ENCODE results near the gene PCP4L1.
"Not testable (repeated sequence)": the region's sequence is repeated elsewhere in the genome, so short reads cannot be mapped to it uniquely, and the experiment has no call there.

Gene PCP4L1

DNA sequence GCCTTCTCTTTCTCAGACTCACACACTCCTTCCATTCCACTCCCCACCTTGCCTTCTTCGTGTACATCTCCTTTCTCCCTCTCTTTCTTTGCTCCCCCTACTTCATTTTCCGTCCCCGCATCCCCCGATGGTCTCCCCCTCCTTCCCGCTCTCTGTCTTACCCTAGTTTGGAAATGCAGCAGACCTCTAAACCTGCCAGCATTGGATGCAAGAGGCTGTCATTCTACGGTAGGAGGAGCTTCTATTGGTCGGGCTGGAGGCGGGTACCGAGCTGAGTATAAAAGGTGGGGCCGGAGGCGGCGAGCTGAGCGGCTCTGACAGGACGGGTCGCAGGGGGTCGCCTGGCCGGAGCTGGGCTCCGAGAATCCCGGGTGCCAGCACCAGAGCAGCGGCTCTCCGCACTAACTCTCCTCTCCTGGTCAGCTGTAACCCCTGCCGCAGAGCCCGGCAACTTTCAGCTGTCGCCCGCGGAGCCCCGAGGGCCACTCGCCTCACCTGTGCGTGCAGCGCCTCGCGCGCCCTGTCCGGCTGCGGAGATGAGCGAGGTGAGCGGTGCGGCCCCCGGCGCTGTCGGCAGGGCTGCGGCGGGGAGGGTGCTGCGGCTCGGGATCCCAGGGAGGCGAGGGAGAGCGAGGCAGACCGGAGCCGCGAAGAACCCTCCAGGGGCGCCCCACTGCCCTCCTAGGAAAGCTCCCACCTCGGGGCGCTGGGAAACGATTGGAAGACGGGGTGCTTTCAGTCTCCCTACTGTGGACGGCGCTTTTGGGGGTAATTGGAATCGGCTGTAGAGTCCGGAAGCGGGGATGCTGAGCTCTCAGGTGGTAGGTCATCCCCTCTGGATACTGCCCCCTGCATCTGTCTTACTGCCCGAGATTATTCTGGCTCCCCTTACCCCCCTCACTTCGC is at the start of gene PCP4L1:
TSS of gene PCP4L1 (plus strand) at position 307 of the 906 bp plus-strand sequence. CDS start at position 537, 230 bp downstream.
- peak; percentile 12 for DNase-seq (ENCODE audit: low read depth)

GRCh38 chr1:161209790-161210409 is 48.6 kb upstream of the PCP4L1 start:
- peak; percentile 57 for DNase-seq (ENCODE audit: low read depth)

DNA sequence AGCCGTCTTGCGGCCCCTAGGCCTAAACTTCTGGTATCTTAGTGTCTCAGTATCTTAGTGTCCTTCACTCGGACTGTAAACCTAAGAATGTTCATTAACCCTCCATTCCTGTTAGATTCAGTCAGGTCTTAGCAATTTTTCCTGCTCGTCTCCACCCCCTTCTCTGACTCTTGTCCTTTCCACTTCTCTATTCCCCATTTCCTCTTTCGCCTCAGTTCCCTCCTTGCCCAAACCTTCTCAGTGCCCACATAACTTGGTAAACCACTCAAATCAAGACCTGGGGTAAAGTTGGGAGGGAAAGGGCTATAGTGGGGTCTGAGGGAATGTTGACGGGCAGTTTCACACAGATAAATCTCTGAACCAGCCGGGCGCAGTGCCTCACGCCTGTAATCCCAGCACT is 44.2 kb upstream of the PCP4L1 start:
- DNase-seq (ENCODE audit: low read depth): no peak

GRCh38 chr1:161215076-161215475 is 43.5 kb upstream of the PCP4L1 start, which contains the start of gene FCER1G:
TSS of gene FCER1G (plus strand) at chr1:161215295. CDS start at chr1:161215322, 27 bp downstream.
- DNase-seq (ENCODE audit: low read depth): no peak

- no peak for DNase-seq (ENCODE audit: low read depth)
These were observed 41.4 kb upstream of the PCP4L1 start for GRCh38 chr1:161216945-161217712.

DNA sequence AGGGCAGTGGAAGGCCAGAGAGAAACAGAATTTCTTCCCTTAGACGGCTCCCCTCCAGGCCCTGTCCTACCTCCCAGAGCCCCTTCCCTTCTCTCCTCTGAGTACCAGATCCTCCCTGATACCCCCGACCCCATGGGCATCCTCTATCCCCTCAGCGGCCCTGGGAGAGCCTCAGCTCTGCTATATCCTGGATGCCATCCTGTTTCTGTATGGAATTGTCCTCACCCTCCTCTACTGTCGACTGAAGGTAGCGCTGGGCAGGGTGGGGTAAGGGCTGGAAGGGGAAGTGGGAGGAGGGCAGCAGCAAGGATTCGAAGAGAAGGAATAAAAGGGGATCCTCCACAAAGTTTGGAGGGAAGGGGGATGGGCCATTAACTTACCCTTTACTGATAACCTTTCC is 40.7 kb upstream of the PCP4L1 start:
- no peak for DNase-seq (ENCODE audit: low read depth)

DNA sequence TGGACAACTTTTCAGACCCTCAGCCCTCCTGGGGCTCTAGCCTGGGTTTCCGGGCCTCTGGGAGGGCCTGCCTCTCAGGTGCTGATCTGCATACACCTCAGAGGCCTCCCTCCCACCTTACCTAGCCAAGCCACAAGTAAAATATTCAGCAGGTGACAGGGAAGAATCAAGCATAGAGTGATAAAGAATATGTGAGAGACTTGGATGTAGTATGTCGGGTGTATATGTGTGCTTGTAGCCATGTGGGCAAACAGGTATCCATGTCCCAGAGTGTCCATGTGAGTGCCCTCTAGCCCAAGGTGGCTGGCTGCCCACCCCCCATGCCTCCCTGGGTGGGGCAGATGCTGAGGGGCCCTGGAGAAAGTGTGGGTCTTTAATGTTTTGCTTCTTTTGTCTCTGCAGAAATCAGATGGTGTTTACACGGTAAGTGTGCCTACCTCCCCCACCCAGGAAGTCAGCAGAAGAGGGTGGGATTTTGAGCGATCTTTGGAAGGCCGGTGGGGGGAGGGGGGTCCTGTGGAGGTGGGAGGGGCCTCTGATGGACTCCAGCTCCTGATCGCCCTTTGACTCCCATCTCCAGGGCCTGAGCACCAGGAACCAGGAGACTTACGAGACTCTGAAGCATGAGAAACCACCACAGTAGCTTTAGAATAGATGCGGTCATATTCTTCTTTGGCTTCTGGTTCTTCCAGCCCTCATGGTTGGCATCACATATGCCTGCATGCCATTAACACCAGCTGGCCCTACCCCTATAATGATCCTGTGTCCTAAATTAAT is 40.1 kb upstream of the PCP4L1 start:
- no peak for DNase-seq (ENCODE audit: low read depth)

DNA sequence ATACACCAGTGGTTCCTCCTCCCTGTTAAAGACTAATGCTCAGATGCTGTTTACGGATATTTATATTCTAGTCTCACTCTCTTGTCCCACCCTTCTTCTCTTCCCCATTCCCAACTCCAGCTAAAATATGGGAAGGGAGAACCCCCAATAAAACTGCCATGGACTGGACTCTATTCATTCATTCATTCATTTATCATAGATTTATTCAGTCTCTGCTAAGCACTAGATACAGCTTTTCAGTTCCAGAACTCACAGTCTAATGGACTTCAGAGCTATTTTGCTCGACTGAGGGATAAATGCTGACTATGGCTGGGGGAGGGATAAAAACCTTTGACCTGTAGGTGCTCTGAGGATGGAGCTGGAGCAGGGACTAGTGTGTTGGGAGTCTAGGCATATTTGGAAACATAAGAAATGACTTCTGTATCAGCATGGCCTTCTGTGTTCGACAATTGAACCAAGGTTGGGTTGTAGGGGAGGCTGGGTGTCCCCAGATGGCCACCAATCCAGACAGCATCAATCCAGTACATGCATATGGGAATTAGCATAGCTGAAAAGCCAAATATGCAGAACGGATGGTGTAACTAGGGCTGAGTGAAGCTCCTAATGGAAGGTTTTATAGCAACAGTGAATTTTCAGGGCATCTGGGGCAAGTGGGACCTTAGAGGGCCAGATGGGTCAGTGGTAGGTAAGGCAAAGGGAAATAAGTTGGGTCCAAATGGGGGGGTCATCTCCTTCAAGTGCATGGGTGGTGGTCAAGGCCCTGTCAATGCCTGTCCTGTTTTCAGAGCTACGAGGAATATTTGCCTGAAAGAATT is 39.3 kb upstream of the PCP4L1 start:
- DNase-seq (ENCODE audit: low read depth): no peak

- DNase-seq (ENCODE audit: low read depth): no peak
These were observed 38.5 kb upstream of the PCP4L1 start for GRCh38 chr1:161220002-161220401.

GRCh38 chr1:161222175-161223019 is 36.1 kb upstream of the PCP4L1 start:
- DNase-seq (ENCODE audit: low read depth): no peak

GRCh38 chr1:161223805-161224694 is 34.5 kb upstream of the PCP4L1 start:
- DNase-seq (ENCODE audit: low read depth): no peak

GRCh38 chr1:161224695-161225087 is 33.9 kb upstream of the PCP4L1 start:
- DNase-seq (ENCODE audit: low read depth): not testable (repeated sequence)

- no peak for DNase-seq (ENCODE audit: low read depth)
These were observed 33.4 kb upstream of the PCP4L1 start for GRCh38 chr1:161225178-161225533.

- DNase-seq (ENCODE audit: low read depth): peak; percentile 86
These were observed 32.8 kb upstream of the PCP4L1 start, which contains the start of gene TOMM40L for GRCh38 chr1:161225534-161226319. TSS of gene TOMM40L (plus strand) at chr1:161226060. CDS start at chr1:161226490, 430 bp downstream.

DNA sequence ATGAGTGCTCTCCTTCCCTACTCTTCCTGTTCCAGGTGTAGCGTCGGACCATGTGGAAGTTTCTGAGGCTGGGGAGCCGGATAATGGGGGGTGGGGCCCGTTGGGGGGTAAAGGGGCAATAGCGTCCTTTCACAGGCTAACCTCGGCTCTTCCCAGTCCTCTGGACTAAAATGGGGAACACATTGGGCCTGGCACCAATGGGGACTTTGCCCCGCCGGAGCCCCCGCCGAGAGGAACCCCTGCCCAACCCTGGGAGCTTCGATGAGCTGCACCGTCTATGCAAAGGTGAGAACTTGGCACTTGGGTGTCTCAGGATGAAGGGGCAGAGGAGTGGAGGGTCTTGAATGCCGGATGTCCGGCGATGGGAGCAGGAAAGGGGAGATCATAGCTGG is 32.2 kb upstream of the PCP4L1 start:
- no peak for DNase-seq (ENCODE audit: low read depth)

DNA sequence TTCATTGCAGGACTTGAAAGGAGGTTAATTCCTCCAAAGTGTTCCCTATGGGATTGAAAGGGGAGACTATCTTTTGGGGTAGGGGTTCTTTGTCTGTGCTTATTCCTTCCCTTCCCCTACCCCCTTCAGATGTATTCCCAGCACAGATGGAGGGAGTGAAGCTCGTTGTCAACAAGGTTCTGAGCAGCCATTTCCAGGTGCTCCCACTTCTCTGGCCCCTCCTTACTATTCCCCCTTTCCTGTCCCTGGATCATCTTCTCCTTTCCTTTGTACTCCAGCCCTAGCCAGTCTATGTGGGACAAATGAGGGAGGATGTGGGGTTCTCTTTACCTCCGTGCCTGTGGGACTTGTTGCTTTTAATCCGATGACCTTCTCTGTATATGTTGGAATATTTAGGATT is 31.8 kb upstream of the PCP4L1 start:
- DNase-seq (ENCODE audit: low read depth): no peak

- peak; percentile 81 for DNase-seq (ENCODE audit: low read depth)
These were observed 31.2 kb upstream of the PCP4L1 start for GRCh38 chr1:161227196-161227871.
